ENCODE data around the gene PSPC1.

GRCh38 chr13:19725320-19725719 is 57.4 kb downstream of the PSPC1 start:
- TF ChIP-seq CTCF (IDR thresholded peaks at IDR 0.05) (no peak), POLR2A (IDR thresholded peaks at IDR 0.05) (no peak)
